GM04503 (cell line): ENCODE results near the gene CHST9.
"Not testable (repeated sequence)": the region's sequence is repeated elsewhere in the genome, so short reads cannot be mapped to it uniquely, and the experiment has no call there.

Source experiments
- DNase-seq: peaks from one replicate; pipeline ENCODE4 v3.0.0-alpha.2; 2012; ENCODE audit warnings: low read depth

The CHST9 gene

DNA sequence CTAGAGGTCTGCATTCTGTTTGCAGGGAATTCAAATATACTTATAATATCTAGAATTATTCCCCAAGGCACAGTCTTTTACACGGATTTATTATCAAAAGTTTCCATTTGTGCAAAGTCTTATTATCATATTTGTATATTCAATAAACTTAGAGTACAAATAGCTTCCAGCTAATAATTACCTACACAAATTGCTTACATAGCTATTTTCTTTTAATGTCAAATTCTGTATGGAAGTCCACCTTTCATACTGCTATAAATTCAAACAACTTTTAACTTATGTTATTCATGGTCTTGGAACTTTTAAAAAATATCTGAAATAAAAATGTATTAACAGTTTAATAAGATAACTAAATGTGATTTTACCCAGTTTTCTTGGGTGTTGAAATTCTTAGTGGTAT, 13.1 kb downstream of the CHST9 start:
- DNase-seq: no peak

DNA sequence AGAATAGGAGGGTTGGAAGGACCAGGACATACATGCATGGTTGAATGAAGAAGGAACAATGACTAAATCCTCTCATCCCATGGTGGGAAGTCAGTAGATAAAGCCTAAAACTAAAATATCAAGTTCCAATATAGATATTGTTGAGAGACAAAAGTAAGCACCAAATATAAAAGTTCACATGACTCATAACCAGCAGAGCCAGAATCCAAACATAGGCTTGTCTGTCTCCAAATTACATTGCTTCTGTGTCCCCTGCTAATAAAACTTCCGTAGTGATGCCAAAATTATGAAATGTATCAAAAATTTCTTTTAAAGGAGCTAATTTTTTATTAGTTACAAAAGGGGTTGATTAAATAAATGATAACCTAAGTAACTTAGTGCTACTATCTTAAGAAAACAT, 19.7 kb downstream of the CHST9 start:
- DNase-seq: no peak

DNA sequence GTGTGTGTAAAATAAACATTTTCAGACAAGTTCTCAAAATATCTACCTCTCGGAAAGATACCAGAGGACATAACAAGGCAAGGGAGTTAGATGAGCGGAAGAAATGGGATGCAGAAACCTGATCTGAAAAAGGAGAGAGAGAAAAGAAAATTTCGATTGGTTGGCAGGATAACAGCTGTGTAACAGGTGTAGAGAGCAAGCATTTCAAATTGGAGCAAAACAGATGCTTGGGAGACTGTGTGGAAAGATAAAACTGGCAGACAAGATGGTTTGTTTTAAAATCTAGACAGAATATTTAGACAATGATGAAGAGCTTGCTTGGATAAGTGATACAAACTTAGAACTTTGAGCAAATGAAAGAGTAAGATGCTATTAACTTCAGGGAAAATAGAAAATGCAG, 20.2 kb downstream of the CHST9 start:
- DNase-seq: no peak

DNA sequence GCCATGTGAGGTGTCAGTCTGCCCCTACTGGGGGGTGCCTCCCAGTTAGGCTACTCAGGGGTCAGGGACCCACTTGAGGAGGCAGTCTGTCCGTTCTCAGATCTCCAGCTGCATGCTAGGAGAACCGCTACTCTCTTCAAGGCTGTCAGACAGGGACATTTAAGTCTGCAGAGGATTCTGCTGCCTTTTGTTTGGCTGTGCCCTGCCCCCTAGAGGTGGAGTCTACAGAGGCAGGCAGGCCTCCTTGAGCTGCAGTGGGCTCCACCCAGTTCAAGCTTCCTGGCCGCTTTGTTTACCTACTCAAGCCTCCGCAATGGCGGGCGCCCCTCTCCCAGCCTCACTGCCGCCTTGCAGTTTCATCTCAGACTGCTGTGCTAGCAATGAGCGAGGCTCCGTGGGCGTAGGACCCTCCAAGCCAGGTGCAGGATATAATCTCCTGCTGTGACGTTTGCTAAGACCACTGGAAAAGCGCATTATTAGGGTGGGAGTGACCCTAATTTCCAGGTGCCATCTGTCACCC, 21.9 kb downstream of the CHST9 start:
- DNase-seq: not testable (repeated sequence)

DNA sequence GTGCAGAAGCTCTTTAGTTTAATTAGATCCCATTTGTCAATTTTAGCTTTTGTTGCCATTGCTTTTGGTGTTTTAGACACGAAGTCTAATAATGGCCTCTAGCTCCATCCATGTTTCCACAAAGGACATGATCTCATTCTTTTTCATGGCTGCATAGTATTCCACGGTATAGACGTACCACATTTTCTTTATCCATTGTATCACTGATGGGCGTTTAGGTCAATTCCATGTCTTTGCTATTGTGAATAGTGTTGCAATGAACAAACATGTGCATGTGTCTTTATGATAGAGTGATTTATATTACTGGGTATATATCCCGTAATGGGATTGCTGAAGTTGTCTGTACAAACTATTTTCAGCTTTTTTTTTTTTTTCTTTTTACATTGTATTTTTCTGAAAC, 35.9 kb downstream of the CHST9 start:
- DNase-seq: not testable (repeated sequence)

DNA sequence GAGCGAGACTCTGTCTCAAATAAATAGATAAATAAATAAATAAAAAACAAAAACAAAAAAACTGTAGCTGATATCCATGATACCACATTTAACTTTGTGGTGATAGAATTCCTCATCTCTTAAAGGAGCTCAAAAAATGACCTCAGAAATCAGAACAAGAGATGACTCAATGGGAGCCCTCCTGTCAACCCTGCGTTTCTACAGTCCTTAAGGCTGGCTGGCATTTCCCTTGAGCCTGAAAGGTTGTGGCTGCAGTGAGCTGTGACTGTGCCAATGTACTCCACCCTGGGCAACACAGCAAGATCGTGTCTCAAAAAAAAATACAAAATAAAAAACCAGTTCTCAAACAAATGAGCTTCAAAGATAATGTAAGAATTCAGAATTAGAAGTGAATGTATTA, 40.4 kb downstream of the CHST9 start:
- DNase-seq: no peak

DNA sequence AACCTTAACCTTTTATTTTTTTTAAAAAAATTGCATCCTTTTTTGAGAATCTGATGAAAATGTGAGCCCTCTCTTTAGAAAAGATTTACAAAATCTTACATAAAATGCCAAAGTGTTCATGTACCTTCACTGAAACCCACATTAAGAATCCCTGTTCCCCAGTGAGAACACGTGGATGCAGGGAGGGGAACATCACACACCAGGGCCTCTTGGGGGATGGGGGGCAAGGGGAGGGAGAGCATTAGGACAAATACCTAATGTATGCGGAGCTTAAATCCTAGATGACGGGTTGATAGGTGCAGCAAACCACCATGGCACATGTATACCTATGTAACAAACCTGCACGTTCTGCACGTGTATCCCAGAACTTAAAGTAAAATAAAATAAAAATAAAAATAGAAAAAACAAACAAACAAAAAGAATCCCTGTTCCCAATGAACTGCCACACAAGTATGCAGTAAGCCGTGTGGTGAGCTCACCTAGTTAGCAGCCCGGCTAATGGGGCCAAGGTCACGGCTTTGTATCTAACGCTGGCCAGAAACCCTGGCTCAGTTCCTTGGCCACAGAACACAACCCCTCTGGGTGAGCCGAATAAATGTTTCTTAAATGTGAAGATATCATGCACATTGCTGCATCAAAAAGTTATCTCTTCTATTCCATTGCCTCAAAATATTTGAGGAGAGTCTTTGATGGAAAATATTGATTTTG, 41.4 kb downstream of the CHST9 start:
- DNase-seq: no peak

DNA sequence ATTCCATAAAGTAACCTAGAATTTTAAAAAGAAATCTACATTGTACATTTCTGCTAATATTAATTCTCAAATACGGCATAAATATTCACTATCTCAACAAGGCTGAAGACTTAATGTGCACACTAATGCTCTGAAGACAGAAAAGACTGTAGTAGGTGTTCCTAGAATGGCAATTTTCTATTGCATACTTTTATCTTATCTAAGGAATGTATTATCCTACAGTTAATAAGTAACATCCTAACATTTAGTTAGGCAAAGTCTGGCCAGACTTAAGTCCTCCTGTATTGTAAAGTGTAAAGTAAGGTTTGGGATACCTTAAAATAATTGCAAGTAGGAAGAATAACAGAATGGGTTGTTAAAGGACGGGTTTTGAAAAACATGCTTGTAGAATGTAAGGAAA, 42.2 kb downstream of the CHST9 start:
- DNase-seq: no peak

DNA sequence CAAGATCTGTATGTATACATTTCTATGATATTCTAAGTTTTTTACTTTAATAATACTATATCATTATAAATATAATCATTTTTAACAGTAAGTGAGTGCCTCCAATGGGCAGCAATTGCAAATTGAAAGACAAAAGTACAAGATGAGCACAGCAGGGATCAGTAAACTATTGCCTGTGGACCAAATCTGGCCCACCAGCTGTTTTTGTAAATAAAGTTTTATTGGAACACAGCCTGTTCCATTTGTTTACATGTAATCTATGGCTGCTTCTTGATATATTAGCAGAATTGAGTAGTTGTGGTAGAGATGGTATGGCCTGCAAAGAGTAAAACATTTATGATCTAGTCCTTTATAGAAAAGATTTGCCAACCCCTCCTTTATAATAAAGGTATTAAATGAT, 43.2 kb downstream of the CHST9 start:
- no peak for DNase-seq

DNA sequence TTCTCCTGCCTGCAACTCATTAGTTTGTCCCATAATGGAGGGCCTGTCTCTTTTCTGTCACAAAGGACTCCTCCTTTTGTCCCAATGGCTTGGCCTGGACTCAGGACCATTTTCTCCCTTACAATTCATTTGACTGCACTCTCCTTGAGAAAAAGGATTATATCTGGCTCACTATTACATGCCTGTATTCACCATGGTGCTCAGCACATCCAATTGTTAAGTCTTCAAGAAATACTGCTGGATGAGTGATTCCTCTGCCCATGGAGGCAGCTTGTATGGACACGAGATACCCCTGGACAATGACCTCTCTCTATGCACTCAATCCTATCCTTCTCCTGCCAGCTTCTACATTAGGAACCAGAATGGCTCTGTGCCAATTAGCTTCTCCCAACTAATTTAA, 47.0 kb downstream of the CHST9 start:
- no peak for DNase-seq

DNA sequence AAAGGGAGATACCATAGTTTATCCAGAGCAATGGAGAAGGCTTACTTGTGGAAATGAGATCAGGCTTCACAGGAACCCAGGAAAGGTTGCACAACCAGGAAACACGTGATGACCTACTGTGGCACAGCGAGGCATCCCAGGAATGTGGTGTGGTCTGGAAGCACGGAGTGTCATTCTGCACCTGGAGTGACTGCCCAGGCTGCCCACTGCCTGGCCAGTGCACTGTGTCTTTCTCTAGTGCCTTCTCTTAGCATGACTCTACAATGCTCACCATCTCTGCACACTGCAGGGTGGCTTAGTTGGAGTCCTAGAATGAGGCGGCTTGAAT, 48.9 kb downstream of the CHST9 start:
- DNase-seq: no peak

DNA sequence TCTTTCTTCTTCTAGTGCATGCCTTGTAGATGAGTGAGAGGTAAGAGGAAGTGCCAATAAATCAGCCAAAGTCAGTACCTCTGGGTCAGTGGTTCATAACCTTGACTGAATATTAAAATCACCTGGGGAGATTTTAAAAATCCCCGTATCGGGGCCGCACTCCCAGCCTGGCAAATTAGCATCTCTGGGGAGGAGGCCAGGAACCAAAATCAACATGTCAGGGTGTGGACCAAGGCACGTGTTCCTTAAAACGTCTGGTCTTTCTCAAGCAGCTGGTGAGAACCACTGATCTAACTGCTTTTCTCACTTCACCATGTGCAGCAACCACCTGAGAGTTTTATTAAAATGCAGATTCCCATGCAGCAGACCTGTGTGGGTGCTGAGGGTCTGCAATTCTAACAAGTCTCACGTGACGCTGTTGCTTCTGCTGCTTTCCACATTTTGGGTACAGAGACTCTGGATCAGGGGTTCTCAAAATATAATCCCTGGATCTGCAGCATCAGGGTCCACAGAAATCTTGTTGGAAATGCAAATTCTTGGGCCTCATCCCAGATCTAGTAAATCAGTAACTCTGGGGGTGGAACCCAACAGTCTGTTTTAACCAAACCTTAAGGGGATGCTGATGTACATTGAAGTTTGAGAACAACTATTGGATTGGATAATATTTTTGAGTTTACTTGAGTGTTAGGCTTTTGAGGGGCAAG, 49.5 kb downstream of the CHST9 start:
- no peak for DNase-seq

DNA sequence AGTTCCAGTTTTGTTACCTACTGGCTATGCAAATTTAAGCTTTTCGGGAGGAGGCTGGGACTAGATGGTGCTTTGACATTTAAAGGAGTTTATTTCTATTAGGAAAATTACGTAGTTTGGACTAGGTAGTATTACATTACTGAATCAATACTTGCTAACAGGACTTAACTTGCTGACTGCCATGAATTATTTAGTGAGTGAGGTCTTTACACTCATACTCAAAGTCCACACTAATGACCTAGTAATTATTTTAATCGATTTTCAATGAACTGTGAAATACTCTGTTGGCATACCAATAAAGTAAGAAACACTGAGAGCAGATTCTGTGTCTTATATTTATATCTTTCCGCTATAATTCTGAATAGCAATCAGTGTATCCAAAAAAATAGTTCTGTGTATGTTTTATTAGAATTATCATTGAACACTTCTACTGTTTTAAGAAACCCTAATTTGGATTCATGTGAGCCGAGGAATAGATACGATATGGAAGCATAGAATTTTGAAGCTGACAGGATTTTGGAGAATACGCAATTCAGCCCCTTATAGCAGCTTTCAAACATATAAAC, 55.0 kb downstream of the CHST9 start:
- DNase-seq: no peak

DNA sequence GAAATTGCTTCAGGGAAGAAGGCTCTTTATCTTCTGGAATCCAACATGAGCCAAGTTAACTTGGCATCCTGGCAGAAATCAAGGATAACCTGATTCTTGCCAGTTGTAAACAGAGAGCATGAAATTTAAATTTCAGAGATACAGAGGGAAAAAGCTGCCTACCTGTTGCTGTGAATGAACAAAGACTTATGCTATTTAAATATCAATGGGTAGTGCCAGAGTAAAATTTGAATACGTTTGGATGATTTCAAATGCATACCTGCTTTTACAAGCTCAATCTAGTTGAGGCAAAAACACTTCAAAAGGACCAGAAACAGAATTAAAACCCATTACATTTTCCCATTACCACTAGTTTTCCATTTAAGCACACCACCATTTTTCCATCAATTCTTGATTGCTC, 60.9 kb downstream of the CHST9 start:
- no peak for DNase-seq

DNA sequence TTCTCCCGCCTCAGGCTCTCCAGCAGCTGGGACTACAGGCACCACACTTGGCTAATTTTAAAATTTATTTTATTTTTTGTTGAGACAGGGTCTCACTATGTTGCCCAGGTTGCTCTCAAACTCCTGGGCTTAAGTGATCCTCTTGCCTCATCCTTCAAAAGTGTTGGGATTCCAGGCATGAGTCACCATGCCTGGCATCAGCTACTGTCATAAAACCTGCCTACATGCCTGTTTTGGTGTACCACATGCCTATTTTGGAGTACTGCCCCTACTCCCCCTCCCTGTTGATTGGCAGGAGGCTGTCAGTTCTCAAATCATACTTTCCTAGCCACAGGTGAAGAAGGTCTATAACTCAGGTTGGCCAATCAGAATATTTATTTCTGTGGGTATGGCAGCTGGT, 64.0 kb downstream of the CHST9 start:
- DNase-seq: no peak

DNA sequence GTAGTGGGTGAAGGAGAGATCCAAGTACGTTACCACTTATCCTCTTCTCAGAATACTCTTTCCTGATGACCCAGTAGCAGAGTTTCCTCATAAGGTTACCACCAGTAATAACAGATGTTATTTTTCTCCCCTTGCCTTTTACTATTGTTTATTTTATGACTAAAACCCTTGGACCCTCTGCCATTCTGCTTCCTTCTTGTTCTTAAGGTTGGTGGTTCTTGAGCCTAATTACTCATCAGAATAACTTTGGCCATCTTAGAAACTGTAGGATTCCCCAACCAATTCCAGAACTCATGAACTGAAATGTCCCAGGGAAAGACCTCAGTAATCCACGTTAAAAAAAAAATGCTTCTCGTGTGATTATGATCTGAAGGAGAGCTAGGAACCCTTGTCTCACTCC, 64.9 kb downstream of the CHST9 start:
- no peak for DNase-seq

DNA sequence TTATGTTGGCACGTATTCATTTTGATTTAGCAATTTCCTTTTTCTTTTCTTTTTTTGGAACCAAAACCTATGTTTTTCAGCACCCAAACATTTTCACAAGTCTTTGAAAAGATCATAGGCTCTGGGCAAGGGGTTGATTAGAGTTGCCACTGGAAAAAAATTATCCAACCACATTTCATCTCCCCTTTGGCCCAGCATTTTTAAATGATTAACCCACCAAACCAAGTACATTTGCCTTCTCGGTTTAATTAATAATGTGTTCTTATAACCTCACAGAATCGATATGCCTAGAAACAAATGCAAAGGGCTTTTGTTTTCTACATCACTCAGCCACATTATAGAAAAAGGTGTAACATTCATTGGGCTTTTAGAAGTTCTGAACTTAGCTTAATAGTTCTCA, 66.1 kb downstream of the CHST9 start:
- no peak for DNase-seq

DNA sequence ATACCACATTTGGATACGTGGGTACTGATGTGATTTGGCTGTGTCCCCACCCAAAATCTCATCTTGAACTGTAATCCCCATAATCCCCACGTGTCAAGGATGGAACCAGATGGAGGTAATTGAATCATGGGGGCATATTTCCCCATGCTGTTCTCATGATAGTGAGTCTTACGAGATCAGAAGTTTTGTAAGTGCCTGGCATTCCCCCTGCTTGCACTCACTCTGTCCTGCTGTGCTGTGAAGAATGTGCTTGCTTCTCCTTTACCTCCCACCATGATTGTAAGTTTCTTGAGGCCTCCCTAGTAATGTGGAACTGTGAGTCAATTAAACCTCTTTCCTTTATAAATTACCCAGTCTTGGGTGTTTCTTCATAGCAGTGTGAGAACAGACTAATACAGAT, 70.3 kb downstream of the CHST9 start:
- DNase-seq: no peak

DNA sequence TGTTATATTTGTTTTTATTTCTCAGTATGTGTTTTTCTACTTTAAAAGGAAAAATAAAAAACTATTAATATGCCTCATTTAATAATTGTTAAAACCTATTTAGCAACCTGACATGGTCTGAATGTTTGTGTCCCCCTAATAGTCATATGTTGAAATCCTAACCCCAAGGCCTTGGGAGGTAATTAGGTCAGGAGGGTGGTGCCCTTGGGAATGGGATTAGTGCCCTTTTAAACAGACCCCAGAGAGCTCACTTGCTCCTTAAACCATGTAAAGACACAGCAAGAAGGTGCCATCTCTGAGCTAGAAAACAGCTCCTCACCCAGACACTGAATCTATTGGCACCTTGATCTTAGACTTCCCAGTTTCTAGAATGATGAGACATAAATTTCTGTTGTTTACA, 71.8 kb downstream of the CHST9 start:
- no peak for DNase-seq

DNA sequence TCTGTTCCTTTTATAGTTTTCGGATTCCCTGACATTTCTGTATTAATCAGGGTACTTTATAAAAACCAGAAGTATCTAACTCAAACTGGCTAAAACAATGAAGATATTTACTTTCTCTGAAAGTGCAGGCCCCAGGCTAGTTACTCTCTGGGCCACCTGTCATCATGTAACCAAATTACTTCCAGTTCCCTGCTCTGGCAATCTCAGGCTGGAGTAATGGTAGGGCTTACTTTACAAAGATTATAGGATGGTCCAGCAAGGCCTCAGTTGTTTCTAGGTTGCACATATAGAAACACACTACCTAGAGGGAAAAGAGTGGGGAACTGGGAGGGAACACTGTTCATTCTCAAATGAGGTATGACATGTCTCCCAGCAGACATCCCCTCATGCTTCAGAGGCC, 74.8 kb downstream of the CHST9 start:
- DNase-seq: no peak

DNA sequence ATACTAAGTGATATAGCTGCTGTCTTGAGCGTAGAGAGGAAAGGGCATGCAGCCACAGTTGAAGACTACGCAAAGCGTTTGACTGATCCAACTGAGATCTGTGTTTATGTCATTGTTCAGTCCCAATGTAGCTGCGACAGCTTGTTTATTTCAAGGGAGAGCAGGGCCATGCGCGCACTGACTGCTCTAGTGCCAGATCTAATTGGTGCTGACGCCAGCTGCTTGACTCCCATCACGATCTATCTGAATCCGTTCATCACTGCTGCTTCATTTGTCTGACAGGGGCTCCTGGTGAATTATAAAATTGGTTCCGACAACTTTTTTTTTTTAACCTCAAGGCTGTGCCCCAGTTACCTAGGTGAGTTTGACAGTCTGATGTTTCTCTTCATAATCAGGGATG, 75.7 kb downstream of the CHST9 start:
- no peak for DNase-seq

DNA sequence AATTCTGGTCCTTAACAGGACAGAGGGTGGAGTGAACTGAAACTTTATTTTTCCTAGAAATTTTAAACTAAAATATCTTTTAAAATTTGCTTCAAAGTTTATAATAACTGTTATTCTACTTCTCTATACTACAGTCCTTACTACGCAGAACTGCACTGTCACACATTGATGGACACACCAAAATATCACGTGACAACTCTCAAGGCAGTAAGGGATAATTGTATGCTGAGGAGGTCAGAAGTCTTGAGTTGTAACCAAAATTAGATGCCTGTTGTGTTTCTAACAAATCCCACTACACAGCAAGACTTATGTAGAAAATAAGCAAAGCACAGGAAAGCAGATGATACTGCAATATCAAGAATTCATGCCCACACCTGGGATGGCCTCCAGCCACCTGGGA, 76.3 kb downstream of the CHST9 start:
- DNase-seq: no peak

DNA sequence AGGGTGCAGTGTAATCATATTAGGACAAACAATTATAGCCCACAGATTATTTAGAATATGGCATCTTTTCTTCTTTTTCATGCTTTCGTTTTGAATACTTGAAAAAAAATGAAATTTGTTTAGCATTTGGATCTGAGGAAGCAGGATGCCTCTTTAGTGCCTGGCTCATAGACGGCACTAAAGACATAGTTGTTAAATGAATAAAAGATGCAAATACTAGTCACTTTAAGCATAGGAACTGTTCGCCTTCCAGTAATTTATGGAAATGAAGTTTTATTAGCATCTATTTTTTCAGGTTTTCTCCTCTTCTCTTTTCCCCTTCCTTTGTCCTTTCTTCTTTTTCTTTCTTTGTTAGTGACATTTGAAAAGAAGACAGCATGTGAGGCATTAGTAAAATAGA, 80.4 kb downstream of the CHST9 start:
- DNase-seq: no peak

DNA sequence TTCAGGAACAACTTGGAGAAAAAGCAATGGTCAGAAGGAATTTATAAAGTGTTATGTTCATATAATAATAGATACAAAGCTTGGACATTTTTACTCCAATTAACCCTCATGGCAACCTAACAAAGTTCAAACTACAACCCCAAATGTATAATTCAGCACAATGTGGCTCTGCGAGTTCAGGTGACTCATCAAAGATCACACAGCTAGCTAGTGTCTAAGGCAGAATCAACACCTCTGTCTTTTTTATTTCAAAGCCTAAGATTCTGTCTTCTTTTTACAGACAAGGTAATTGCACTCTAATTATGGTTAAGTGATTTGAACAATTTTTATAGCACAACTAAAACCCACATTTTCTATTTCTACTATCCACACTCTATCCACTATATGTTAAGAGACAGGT, 90.5 kb downstream of the CHST9 start:
- no peak for DNase-seq
